DND-41 (cell line): ENCODE results near the gene KRT86.

Experiments
- CTCF ChIP-seq: IDR thresholded peaks from 2 replicates; pipeline ENCODE4 v1.5.1; 2012; ENCODE audit warnings: borderline replicate concordance, low read length, moderate library complexity, mild to moderate bottlenecking; ENCODE audit not compliant: poor library complexity, severe bottlenecking; ENCODE audit errors: extremely low read depth
- EZH2 ChIP-seq: IDR thresholded peaks from 3 replicates; pipeline ENCODE4 v1.6.1; 2012; ENCODE audit warnings: borderline replicate concordance, low read depth, mild to moderate bottlenecking, moderate library complexity, low read length, inconsistent platforms; ENCODE audit not compliant: severe bottlenecking

GRCh38 chr12:52228366-52228765 lies 46.1 kb upstream of the KRT86 start:
- TF ChIP-seq CTCF (no peak), EZH2 (no peak)
